ENCODE data around the gene TTLL9.

TTLL9 gene

DNA sequence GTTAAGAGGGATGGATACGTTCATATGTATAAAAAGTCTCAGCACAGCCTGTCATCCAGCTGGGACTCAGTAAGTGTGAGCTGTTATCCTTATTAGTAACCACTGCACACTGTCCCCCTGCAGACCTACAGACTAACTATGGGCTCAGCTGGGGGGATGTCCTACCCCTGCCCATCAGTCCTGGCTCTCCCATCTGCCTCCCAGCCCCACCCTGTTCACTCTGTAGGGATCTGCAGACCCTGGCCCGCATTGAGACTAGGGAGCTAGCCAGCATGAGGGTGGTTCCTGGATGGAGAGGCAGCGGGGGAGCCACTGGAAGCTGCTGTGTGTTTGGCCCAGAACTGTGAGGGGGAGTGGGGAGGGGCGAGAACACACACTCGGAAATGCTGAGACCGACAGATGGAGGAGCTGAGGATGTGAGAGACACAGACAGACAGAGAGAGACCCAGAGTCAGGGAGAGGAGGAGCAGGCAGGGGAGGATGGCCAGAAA is 114.6 kb downstream of the TTLL9 start:
- Histone ChIP-seq H3K4me1 (ENCODE audit: insufficient read depth, low read length) (no peaks in the 10 kb centered on the region), H3K36me3 (ENCODE audit: insufficient read depth, low read length) (no peaks in the 10 kb centered on the region), H3K27ac (ENCODE audit: low read depth, low read length) (no peak overlapping the region), H3K9ac (ENCODE audit: low read length) (no peak overlapping the region), H3K4me3 (ENCODE audit: low read depth in 1 of 2, low read length in 2 of 2) (no peak overlapping the region), H3K27me3 (ENCODE audit: control insufficient read depth in 1 of 2, insufficient read depth in 2 of 2, low read length in 2 of 2) (no peaks in the 10 kb centered on the region), H3K9me3 (ENCODE audit: low read length) (no peaks in the 10 kb centered on the region)

- Histone ChIP-seq H3K36me3 (ENCODE audit: insufficient read depth, low read length) (no peaks in the 10 kb centered on the region), H3K9me3 (ENCODE audit: low read length) (no peaks in the 10 kb centered on the region), H3K9ac (ENCODE audit: low read length) (no peak overlapping the region), H3K27ac (ENCODE audit: low read depth, low read length) (no peak overlapping the region), H3K4me1 (ENCODE audit: insufficient read depth, low read length) (no peaks in the 10 kb centered on the region), H3K4me3 (ENCODE audit: low read depth in 1 of 2, low read length in 2 of 2) (no peak overlapping the region), H3K27me3 (ENCODE audit: control insufficient read depth in 1 of 2, insufficient read depth in 2 of 2, low read length in 2 of 2) (no peaks in the 10 kb centered on the region)
Observed at GRCh38 chr20:31987744-31988143, 117.3 kb downstream of the TTLL9 start.

GRCh38 chr20:31988430-31989015 is 118.1 kb downstream of the TTLL9 start:
- Histone ChIP-seq H3K27me3 (ENCODE audit: control insufficient read depth in 1 of 2, insufficient read depth in 2 of 2, low read length in 2 of 2) (no peaks in the 10 kb centered on the region), H3K36me3 (ENCODE audit: insufficient read depth, low read length) (no peaks in the 10 kb centered on the region), H3K27ac (ENCODE audit: low read depth, low read length) (no peak overlapping the region), H3K4me1 (ENCODE audit: insufficient read depth, low read length) (no peaks in the 10 kb centered on the region), H3K4me3 (ENCODE audit: low read depth in 1 of 2, low read length in 2 of 2) (no peak overlapping the region), H3K9ac (ENCODE audit: low read length) (no peak overlapping the region), H3K9me3 (ENCODE audit: low read length) (no peaks in the 10 kb centered on the region)

DNA sequence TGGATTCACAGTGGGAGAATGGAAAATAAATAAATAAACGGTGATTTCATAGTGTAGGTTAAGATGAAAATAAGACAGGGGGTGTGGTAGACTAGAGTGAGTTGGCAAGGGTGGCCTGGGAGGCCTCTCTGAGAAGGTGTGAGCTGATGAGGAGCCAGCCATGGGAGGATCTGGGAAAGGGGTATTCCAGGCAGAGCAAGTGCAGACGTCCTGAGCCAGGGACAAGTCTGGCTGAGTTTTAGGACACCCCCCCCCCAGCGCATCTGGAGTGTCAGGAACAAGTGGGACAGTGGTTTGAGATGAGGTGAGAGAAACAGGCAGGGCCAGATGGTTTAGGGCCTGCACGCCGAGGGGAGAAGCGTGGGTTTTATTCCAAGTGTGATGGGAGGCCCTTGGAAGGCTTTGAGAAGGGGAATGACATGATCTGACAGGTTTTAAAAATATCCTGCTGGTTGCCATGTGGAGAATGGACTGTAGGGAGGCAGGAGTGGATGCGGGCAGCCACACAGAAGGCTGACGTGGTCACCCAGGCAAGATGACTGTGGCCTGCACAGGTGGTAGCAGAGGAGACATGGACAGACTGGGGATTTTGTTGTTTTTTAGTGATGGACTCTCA is 118.7 kb downstream of the TTLL9 start:
- Histone ChIP-seq H3K27me3 (ENCODE audit: control insufficient read depth in 1 of 2, insufficient read depth in 2 of 2, low read length in 2 of 2) (no peaks in the 10 kb centered on the region), H3K4me3 (ENCODE audit: low read depth in 1 of 2, low read length in 2 of 2) (no peak overlapping the region), H3K27ac (ENCODE audit: low read depth, low read length) (no peak overlapping the region), H3K9me3 (ENCODE audit: low read length) (no peaks in the 10 kb centered on the region), H3K4me1 (ENCODE audit: insufficient read depth, low read length) (no peaks in the 10 kb centered on the region), H3K9ac (ENCODE audit: low read length) (no peak overlapping the region), H3K36me3 (ENCODE audit: insufficient read depth, low read length) (no peaks in the 10 kb centered on the region)

DNA sequence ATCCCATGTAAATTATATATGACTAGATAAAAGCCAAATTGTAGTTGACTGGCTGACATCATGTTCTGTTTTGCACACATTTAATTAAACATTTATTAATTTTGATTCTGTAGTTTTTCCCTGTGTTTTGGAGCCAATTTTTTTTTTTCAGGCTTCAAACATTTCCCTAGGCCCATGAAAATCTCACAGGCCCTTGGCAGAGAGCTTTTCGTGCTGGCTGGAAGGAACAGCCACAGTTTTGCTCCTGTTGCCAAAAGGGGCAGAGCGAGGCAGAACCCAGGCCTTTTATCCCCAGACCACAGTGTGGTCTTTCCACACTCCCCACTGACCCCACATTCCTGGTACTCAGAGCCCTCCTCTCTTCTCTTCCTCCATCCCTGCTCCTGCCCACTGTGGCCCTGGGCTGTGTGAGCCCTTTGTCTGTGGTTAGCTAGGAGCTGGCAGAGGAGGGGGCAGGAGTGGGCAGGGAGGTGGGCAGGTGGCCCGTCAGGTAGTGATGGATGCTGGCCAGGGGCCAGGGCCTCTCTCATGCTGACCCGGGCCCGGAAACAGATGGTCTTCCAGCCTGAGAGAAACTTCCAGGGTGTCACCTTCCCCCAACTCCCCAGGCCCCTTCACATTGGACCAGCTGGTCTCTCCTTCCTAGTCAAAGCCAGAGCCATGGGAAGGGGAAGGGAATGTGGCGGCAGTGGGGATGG is 120.4 kb downstream of the TTLL9 start:
- Histone ChIP-seq H3K36me3 (ENCODE audit: insufficient read depth, low read length) (no peaks in the 10 kb centered on the region), H3K27ac (ENCODE audit: low read depth, low read length) (no peak overlapping the region)

GRCh38 chr20:31991339-31991705 is 120.9 kb downstream of the TTLL9 start:
- Histone ChIP-seq H3K27me3 (ENCODE audit: control insufficient read depth in 1 of 2, insufficient read depth in 2 of 2, low read length in 2 of 2) (peaks cover 0 to 16% of the 10 kb centered on the region in 2 donors), H3K9me3 (ENCODE audit: low read length) (no peaks in the 10 kb centered on the region), H3K4me1 (ENCODE audit: insufficient read depth, low read length) (no peaks in the 10 kb centered on the region), H3K27ac (ENCODE audit: low read depth, low read length) (no peak overlapping the region), H3K36me3 (ENCODE audit: insufficient read depth, low read length) (no peaks in the 10 kb centered on the region), H3K9ac (ENCODE audit: low read length) (no peak overlapping the region), H3K4me3 (ENCODE audit: low read depth in 1 of 2, low read length in 2 of 2) (no peak overlapping the region)

More for the DNA sequence above, 120.4 kb downstream of the TTLL9 start:
- no peaks in the 10 kb centered on the region for H3K9me3 ChIP-seq (ENCODE audit: low read length)
- peaks cover 0 to 13% of the 10 kb centered on the region in 2 donors for H3K27me3 ChIP-seq (ENCODE audit: control insufficient read depth in 1 of 2, insufficient read depth in 2 of 2, low read length in 2 of 2)
- no peak overlapping the region for H3K4me3 ChIP-seq (ENCODE audit: low read depth in 1 of 2, low read length in 2 of 2)
- H3K9ac ChIP-seq (ENCODE audit: low read length) = no peak overlapping the region
- no peaks in the 10 kb centered on the region for H3K4me1 ChIP-seq (ENCODE audit: insufficient read depth, low read length)

DNA sequence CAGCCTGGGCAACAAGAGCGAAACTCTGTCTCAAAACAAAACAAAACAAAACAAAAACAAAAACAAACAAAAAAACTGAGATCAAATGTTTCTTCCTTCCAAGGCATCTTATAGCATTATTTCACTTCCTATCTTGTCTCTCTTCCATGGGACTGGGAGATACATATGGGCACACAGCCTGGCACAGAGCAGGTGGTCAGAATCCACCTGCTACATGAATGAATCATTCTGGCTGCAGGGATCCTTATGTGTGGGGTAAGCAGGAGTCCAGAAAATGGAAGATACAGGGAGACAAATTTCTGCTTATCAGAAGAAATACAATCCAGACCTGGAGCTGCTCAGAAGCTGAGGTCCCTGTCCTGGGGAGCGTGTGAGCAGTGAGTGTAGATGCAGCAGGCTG is 121.7 kb downstream of the TTLL9 start:
- peaks cover 0 to 16% of the 10 kb centered on the region in 2 donors for H3K27me3 ChIP-seq (ENCODE audit: control insufficient read depth in 1 of 2, insufficient read depth in 2 of 2, low read length in 2 of 2)
- H3K27ac ChIP-seq (ENCODE audit: low read depth, low read length) = no peak overlapping the region
- H3K4me3 ChIP-seq (ENCODE audit: low read depth in 1 of 2, low read length in 2 of 2) = no peak overlapping the region

More for the DNA sequence above, 121.7 kb downstream of the TTLL9 start:
- H3K9me3 ChIP-seq (ENCODE audit: low read length) = no peaks in the 10 kb centered on the region
- H3K9ac ChIP-seq (ENCODE audit: low read length) = no peak overlapping the region
- H3K36me3 ChIP-seq (ENCODE audit: insufficient read depth, low read length) = no peaks in the 10 kb centered on the region
- no peaks in the 10 kb centered on the region for H3K4me1 ChIP-seq (ENCODE audit: insufficient read depth, low read length)

Data from muscle layer of colon (tissue), 2 donors.